Breast epithelium (tissue), 4 donors: Measurements from ENCODE around the gene CUL5. TPM values are rescaled to one million over a fixed set of nuclear protein-coding genes. Genes with fewer than 3 reads are reported as not detected.

ENCODE experiments used
- DNase-seq, 2 donors: peaks; one replicate each; pipeline ENCODE4 v3.0.0-alpha.2; 2019; ENCODE audit warnings: low spot score in 2 of 2
- H3K27ac ChIP-seq, 2 donors: fragments of 200-600 bp; sonication (generic) in 1 of 2; one replicate each; pipeline ENCODE4 v1.5.1; 2016 to 2019; ENCODE audit warnings: mild to moderate bottlenecking in 1 of 2
- H3K27me3 ChIP-seq, 2 donors: fragments of 200-600 bp; sonication (generic) in 1 of 2; one replicate each; pipeline versions ENCODE4 v1.5.1 to v1.6.0; 2017 to 2019; ENCODE audit warnings: control low read depth in 1 of 2, mild to moderate bottlenecking in 1 of 2
- H3K36me3 ChIP-seq: fragments of 200-600 bp; one replicate; pipeline ENCODE4 v1.5.1; 2019
- H3K4me1 ChIP-seq, 2 donors: fragments of 200-600 bp; sonication (generic); one replicate each; pipeline ENCODE4 v1.5.1; 2016 to 2019; ENCODE audit warnings: control low read depth in 1 of 2
- H3K4me3 ChIP-seq, 3 donors: fragments of 200-600 bp; sonication (generic); 1 replicate in 2 of 3; 2 replicates in 1 of 3; pipeline ENCODE4 v1.5.1; 2016 to 2019; ENCODE audit warnings: mild to moderate bottlenecking in 3 of 3, moderate library complexity in 2 of 3
- H3K9me3 ChIP-seq, 2 donors: fragments of 200-600 bp; sonication (generic) in 1 of 2; one replicate each; pipeline ENCODE4 v1.5.1; 2016 to 2019; ENCODE audit warnings: control low read depth in 1 of 2
- POLR2A ChIP-seq: fragments of 450-650 bp; IDR thresholded peaks from one replicate; pipeline ENCODE4 v1.6.1; 2016; ENCODE audit warnings: antibody characterized with exemption, mild to moderate bottlenecking, moderate library complexity
- POLR2AphosphoS5 ChIP-seq, 3 donors: sonication (generic); formaldehyde crosslinking; IDR thresholded peaks; one replicate each; pipeline ENCODE4 v1.6.1; 2017; ENCODE audit warnings: antibody characterized with exemption in 3 of 3
- intact Hi-C: fragments of 100-400 bp; cut with DNase I; formaldehyde crosslinking; loops from one replicate; pipeline ENCODE4 v1.15.1; 2023; ENCODE audit warnings: low total_unique reads
- total RNA-seq, 3 donors: library from RNA; depleted of rRNA; stranded (reverse); fragments of >200 nt; gene quantifications; one replicate each; pipeline ENCODE4 v1.1.0, GENCODE V29; 2016
- TF ChIP-seq, protein P1 (sequence below), 3 donors: fragments of 450-650 bp; IDR thresholded peaks; one replicate each; pipeline ENCODE4 v1.5.1; 2016 to 2017; ENCODE audit warnings: antibody characterized with exemption in 3 of 3, mild to moderate bottlenecking in 3 of 3, moderate library complexity in 3 of 3

The CUL5 gene
- total RNA-seq, 3 donors from 2014 or later: 25.9 to 34.4 (median 32.8) TPM

DNA sequence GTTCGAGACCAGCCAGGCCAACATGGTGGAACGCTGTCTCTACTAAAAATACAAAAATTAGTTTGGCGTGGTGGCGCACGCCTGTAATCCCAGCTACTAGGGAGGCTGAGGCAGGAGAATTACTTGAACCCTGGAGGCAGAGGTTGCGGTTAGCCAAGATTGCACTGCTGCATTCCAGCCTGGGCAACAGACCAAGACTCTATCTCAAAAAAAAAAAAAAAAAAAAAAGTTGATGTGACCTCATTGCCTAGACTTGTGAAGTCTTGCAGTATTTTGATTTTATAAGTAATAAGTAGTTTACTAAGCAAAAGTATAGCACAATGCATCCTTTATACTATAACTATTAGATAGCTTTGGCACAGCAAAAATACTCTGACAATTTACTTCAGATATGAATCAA, 9.9 kb upstream of the CUL5 start:
- Histone ChIP-seq H3K9me3 (no peaks in the 10 kb centered on the region), H3K36me3 (no peaks in the 10 kb centered on the region), H3K27ac (no peak overlapping the region), H3K27me3 (no peaks in the 10 kb centered on the region), H3K4me3 (no peak overlapping the region), H3K4me1 (no peaks in the 10 kb centered on the region)
- DNase-seq: no peak
- intact Hi-C loops: no loop called here
- TF ChIP-seq POLR2A (no peak), POLR2AphosphoS5 (IDR thresholded peaks at IDR 0.05) (no peak)
- TF ChIP-seq, protein P1, sequence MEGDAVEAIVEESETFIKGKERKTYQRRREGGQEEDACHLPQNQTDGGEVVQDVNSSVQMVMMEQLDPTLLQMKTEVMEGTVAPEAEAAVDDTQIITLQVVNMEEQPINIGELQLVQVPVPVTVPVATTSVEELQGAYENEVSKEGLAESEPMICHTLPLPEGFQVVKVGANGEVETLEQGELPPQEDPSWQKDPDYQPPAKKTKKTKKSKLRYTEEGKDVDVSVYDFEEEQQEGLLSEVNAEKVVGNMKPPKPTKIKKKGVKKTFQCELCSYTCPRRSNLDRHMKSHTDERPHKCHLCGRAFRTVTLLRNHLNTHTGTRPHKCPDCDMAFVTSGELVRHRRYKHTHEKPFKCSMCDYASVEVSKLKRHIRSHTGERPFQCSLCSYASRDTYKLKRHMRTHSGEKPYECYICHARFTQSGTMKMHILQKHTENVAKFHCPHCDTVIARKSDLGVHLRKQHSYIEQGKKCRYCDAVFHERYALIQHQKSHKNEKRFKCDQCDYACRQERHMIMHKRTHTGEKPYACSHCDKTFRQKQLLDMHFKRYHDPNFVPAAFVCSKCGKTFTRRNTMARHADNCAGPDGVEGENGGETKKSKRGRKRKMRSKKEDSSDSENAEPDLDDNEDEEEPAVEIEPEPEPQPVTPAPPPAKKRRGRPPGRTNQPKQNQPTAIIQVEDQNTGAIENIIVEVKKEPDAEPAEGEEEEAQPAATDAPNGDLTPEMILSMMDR (IDR thresholded peaks at IDR 0.05): no peak

DNA sequence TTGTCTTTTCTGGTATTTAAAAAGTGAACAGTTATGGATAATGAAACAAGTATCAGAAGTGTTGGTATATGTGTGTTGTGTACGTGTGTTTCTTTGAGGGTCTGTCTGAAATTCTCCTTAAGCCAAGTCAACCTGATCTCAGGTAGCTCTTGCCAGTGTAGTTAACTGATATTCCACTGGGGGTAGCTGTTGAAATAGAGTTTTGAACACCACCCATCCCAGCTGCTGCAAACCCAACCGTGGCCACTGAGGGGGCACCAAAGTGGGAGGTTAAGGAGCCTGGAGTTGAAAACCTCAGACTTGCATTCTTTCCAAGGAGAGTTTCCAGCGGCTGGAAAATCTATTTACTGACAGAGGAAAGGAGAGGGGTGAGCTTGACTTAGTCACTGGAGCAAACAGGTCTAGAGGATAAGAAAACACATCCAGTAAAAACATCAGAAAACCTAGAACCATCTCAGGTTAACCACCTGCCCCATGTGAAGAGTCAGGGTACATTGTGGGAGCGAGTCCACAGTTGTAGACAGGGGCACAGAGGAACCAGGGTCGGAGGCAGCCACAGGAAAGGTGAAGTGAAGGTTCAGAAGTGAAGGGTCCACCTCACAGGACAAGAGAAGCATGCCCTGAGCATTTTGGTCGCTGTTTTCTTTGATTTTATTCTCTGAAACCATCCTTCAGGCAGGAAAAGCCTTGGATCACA, 8.8 kb upstream of the CUL5 start:
- no peaks in the 10 kb centered on the region for H3K4me1 ChIP-seq
- DNase-seq: no peak
- H3K36me3 ChIP-seq: no peaks in the 10 kb centered on the region
- H3K27ac ChIP-seq: no peak overlapping the region
- H3K9me3 ChIP-seq: no peaks in the 10 kb centered on the region
- H3K4me3 ChIP-seq: no peak overlapping the region
- no peak for TF ChIP-seq POLR2A
- TF ChIP-seq POLR2AphosphoS5 (IDR thresholded peaks at IDR 0.05): no peak
- TF ChIP-seq, protein P1 (IDR thresholded peaks at IDR 0.05): no peak
- intact Hi-C loops: loop anchor here (10.0 kb wide), 1 partner anchor 615 kb away; no protein-coding TSS in a partner anchor
- H3K27me3 ChIP-seq: no peaks in the 10 kb centered on the region

DNA sequence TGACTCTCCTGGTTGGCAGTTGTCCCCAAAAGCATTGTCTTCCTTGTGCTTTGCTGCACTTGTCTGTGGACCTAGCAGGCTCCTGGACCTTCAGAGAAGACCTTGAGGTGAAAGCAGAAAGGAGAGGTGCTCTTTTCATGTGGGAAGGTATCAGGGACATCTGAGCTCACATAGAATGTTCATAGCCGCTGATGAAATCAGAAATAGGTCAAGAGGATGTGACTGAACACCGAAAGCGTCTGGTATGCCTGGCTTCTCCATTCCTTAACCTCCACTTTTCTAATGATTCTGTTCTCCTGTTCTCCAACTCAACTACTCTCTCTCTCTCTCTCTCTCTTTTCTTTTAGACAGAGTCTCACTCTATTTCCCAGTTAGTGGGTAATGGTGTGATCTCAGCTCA, 6.2 kb upstream of the CUL5 start:
- Histone ChIP-seq H3K27ac (no peak overlapping the region), H3K9me3 (no peaks in the 10 kb centered on the region), H3K4me3 (no peak overlapping the region), H3K4me1 (no peaks in the 10 kb centered on the region), H3K36me3 (no peaks in the 10 kb centered on the region), H3K27me3 (no peaks in the 10 kb centered on the region)
- no peak for DNase-seq
- intact Hi-C loops: loop anchor here (10.0 kb wide), 1 partner anchor 618 kb away; no protein-coding TSS in a partner anchor
- TF ChIP-seq POLR2A: no peak
- TF ChIP-seq, protein P1 (IDR thresholded peaks at IDR 0.05): no peak
- no peak for TF ChIP-seq POLR2AphosphoS5 (IDR thresholded peaks at IDR 0.05)

DNA sequence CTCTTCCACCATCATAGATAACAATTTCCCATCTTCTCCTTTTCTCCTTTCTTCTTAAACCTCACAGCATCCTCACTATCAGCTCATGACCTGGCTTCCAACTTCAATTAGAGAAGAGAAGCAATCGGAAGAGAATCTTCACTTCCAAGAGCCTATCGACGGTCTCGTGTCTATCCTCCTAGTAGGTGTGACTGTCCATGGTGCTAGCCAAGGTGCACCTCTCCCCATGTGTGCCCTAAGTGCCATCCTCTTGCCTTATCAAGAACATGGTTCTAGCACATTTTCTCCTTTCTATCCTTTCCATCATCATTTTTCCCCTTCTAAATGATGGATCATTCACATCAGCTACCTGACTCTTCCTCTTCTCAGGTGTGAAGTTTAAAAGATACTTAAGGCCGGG, 5.1 kb upstream of the CUL5 start:
- no peak overlapping the region for H3K4me3 ChIP-seq
- intact Hi-C loops: loop anchor here (10.0 kb wide), 1 partner anchor 619 kb away; no protein-coding TSS in a partner anchor
- TF ChIP-seq POLR2AphosphoS5 (IDR thresholded peaks at IDR 0.05): no peak
- TF ChIP-seq, protein P1 (IDR thresholded peaks at IDR 0.05): no peak
- TF ChIP-seq POLR2A: no peak
- no peaks in the 10 kb centered on the region for H3K4me1 ChIP-seq
- no peaks in the 10 kb centered on the region for H3K9me3 ChIP-seq
- DNase-seq: no peak
- no peaks in the 10 kb centered on the region for H3K36me3 ChIP-seq
- no peaks in the 10 kb centered on the region for H3K27me3 ChIP-seq
- H3K27ac ChIP-seq: no peak overlapping the region

DNA sequence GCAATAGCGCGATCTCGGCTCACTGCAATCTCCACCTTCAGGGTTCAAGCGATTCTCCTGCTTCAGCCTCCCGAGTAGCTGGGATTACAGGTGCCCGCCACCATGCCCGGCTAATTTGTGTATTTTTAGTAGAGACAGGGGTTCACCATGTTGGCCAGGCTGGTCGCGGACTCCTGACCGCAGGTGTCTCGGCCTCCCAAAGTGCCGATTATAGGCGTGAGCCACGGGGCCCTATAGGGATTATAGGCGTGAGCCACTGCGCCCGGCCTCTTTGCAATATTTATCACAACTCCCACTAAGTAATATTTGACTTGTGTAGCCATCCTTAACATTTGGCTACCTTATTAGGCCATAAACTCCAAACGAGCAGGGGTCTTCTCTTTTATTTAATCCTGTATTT, 879 bp upstream of the CUL5 start:
- intact Hi-C loops: loop anchor here (10.0 kb wide), 1 partner anchor 623 kb away; no protein-coding TSS in a partner anchor
- DNase-seq: no peak

More for the DNA sequence above, 879 bp upstream of the CUL5 start:
- no peak overlapping the region for H3K4me3 ChIP-seq
- H3K36me3 ChIP-seq: no peaks in the 10 kb centered on the region
- no peaks in the 10 kb centered on the region for H3K9me3 ChIP-seq
- H3K27me3 ChIP-seq: no peaks in the 10 kb centered on the region
- no peak for TF ChIP-seq POLR2AphosphoS5 (IDR thresholded peaks at IDR 0.05)
- TF ChIP-seq, protein P1 (IDR thresholded peaks at IDR 0.05): no peak
- TF ChIP-seq POLR2A: no peak
- H3K27ac ChIP-seq: no peak overlapping the region
- H3K4me1 ChIP-seq: peaks cover 3 to 8% of the 10 kb centered on the region in 2 donors
